Measurements from ENCODE around the gene SORCS2.

Gene SORCS2

GRCh38 chr4:7247521-7247920 lies 55.2 kb downstream of the SORCS2 start:
- DNase-seq (ENCODE audit: low spot score) = no peak

GRCh38 chr4:7247946-7248345 lies 55.6 kb downstream of the SORCS2 start:
- DNase-seq (ENCODE audit: low spot score) = no peak

- DNase-seq (ENCODE audit: low spot score) = no peak
Observed at GRCh38 chr4:7248857-7249256, 56.5 kb downstream of the SORCS2 start.

GRCh38 chr4:7251321-7251720 lies 59.0 kb downstream of the SORCS2 start:
- no peak for DNase-seq (ENCODE audit: low spot score)

- DNase-seq (ENCODE audit: low spot score) = no peak
Observed at GRCh38 chr4:7252051-7252450, 59.7 kb downstream of the SORCS2 start.

- no peak for DNase-seq (ENCODE audit: low spot score)
Observed at GRCh38 chr4:7252510-7253340, 60.4 kb downstream of the SORCS2 start.

- no peak for DNase-seq (ENCODE audit: low spot score)
Observed at GRCh38 chr4:7253341-7253700, 61.0 kb downstream of the SORCS2 start.

- no peak for DNase-seq (ENCODE audit: low spot score)
Observed at GRCh38 chr4:7253837-7254236, 61.5 kb downstream of the SORCS2 start.

GRCh38 chr4:7254736-7255487 lies 62.6 kb downstream of the SORCS2 start:
- DNase-seq (ENCODE audit: low spot score) = no peak

- DNase-seq (ENCODE audit: low spot score) = no peak
Observed at GRCh38 chr4:7255488-7255881, 63.1 kb downstream of the SORCS2 start.

- DNase-seq (ENCODE audit: low spot score) = no peak
Observed at GRCh38 chr4:7255996-7256395, 63.7 kb downstream of the SORCS2 start.

- no peak for DNase-seq (ENCODE audit: low spot score)
Observed at GRCh38 chr4:7256984-7257810, 64.9 kb downstream of the SORCS2 start.

GRCh38 chr4:7259039-7259438 lies 66.7 kb downstream of the SORCS2 start:
- DNase-seq (ENCODE audit: low spot score) = no peak

GRCh38 chr4:7260569-7260968 lies 68.2 kb downstream of the SORCS2 start:
- no peak for DNase-seq (ENCODE audit: low spot score)

- no peak for DNase-seq (ENCODE audit: low spot score)
Observed at GRCh38 chr4:7261087-7261486, 68.7 kb downstream of the SORCS2 start.

GRCh38 chr4:7261536-7261935 lies 69.2 kb downstream of the SORCS2 start:
- no peak for DNase-seq (ENCODE audit: low spot score)

GRCh38 chr4:7262134-7262533 lies 69.8 kb downstream of the SORCS2 start:
- DNase-seq (ENCODE audit: low spot score) = no peak

GRCh38 chr4:7263166-7263565 lies 70.8 kb downstream of the SORCS2 start:
- no peak for DNase-seq (ENCODE audit: low spot score)

GRCh38 chr4:7264694-7265093 lies 72.4 kb downstream of the SORCS2 start:
- no peak for DNase-seq (ENCODE audit: low spot score)

- DNase-seq (ENCODE audit: low spot score) = peak; percentile 60
Observed at GRCh38 chr4:7266525-7267292, 74.4 kb downstream of the SORCS2 start.

- DNase-seq (ENCODE audit: low spot score) = no peak
Observed at GRCh38 chr4:7267829-7268228, 75.5 kb downstream of the SORCS2 start.

GRCh38 chr4:7268941-7269340 lies 76.6 kb downstream of the SORCS2 start:
- DNase-seq (ENCODE audit: low spot score) = no peak
